A673 (cell line): ENCODE data around the gene NDRG3.

Source experiments
- CTCF ChIP-seq: fragments of 300-800, 200-600 bp; sonication (generic); conservative IDR thresholded peaks from 2 replicates; pipeline ENCODE4 v1.5.1; 2017; ENCODE audit warnings: low read depth, mild to moderate bottlenecking, antibody characterized with exemption, low read length, moderate library complexity, mixed read lengths
- EZH2 ChIP-seq: fragments of 200-600 bp; sonication (generic); IDR thresholded peaks from 2 replicates; pipeline ENCODE4 v1.6.1; 2017; ENCODE audit warnings: borderline replicate concordance, low read depth, mild to moderate bottlenecking, mixed read lengths, antibody characterized with exemption, low read length; ENCODE audit not compliant: poor library complexity, severe bottlenecking

- TF ChIP-seq CTCF: no peak
- no peak for TF ChIP-seq EZH2
Observed at GRCh38 chr20:36793294-36794115, 47.6 kb upstream of the NDRG3 start.
